NCI-H146 (cell line): ENCODE measurements around the gene MPI.
A peak's percentile ranks its signal among the peaks of the same experiment; 100 is the strongest.

Source experiments
- DNase-seq: peaks from one replicate; lab custom pipeline; 2025; lab: John Stamatoyannopoulos, UW

Gene MPI

DNA sequence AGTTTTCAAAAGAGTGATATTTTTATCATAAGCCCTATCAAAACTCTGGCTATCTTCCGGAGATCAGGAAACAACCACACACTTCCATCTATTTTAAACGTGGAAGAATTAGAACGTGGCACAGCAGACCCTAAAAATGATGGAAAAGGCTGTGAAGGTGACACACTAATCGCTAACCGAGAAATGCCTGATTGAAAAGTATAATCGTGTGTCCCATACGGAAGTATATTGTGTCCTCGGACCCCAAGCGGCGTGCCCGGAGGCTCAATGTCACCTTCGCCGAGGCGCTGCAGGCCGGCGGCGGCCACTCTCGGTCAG is 47.4 kb downstream of the MPI start:
- DNase-seq: peak; percentile 59

DNA sequence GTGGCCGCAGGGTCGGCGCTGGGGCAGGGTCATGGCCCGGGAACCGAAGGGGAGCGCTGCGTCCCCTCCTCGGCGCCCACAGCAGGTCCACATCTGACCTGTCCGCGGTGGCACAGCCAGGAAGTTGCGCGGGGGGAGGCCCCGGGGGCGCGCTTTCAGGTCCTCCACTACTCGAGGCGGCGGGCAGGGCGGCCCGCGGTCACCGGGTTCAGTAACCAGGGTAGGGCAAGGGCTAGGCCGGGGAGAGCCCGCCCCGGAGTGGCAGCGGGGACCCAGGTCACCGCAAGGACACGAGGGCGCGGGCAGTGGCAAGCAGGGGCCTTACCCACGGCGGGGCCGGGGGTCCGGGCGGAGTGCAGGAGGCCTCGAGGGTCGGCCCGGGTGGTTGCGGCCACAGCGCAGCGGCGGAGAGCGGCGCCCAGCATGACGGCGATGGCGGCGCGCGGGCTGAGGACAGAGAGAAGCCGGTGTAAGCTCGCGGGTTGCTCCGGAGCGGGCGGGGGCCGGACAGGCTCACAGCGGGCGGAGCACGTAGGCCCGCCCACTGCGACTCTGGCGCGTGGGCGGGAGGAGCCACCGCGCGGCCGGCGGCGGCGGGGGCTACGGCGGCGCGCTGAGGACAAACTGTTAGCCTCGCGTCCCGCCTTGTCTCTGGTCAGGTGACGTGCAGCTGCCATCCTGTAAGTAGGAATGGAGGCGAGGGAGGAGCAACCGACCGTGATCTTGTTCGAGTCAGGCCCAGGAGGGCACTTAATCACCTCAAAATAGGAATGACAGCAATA is 47.9 kb downstream of the MPI start, which contains the start of gene COX5A:
Gene COX5A (minus strand): TSS at position 484 of the 782 bp plus-strand sequence. CDS start 59 bp downstream, at position 425.
- DNase-seq: peak; percentile 92

DNA sequence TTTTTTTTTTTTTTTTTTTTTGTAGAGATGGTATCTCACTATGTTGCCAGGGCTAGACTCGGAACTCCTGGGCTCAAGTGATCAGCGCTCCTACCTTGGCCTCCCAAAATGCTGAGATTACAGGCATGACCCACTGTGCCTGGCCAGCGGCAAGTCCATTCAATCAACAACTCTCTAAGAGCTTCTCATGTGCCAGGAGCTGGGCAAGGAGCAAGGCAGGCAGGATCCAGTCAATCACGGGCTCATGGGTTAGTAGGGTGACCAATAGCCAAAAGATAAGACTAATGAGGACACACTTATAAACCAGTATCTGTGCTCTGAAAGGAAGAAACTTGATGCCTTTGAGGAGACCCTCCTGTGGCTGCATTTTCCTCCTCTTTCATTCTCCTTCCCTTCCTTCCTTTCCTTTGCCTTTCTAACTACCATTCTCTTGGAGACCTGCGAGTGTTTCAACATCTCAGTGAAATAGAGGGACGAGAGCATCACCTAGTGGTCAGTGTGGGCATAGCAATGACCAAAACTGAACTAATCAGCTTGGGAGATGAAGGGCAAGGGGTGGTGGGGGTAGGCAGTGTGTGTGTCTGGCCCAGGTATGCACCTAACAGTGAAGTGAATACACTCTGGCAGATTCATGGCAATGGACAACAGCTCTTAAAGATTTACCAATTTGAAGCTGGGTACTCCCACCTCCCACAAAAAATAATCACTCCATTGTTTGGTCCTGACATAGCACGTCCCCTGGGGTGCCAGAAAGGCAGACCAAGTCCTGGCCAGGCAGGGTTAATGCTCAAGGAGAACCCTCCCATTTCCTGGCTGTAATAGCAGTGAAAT is 60.5 kb downstream of the MPI start:
- DNase-seq: peak; percentile 55

DNA sequence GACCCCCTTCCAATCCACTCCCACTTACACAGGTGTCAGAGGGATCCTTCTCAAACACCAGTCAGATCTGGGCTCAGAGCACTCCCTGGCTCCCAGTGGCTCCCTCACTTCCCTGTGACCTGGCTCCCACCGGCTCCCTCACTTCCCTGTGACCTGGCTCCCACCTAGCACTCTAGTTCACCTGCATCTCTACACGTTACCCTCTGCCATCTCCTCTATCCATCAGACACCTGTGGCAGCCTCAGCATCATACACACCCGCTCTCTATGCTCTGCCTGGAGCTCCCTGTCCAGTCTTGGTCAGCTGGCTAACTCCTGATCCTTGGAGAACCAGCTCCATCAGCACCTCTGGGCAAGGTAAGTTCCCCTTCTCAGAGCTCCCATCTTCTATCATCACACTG is 61.2 kb downstream of the MPI start:
- DNase-seq: no peak
